Peyer's patch (tissue), 4 donors: ENCODE measurements around the gene C2CD4C.

Experiments used
- CTCF ChIP-seq, 6 experiments: fragments of 450-650 bp in 4 of 6; fragments of 200-600 bp in 2 of 6; sonication (generic) in 1 of 6; IDR thresholded peaks; one replicate each; pipeline ENCODE4 v1.5.1; 2017 to 2019; ENCODE audit warnings: antibody characterized with exemption in 6 of 6, mild to moderate bottlenecking in 3 of 6, moderate library complexity in 1 of 6
- POLR2A ChIP-seq, 2 donors: fragments of 450-650 bp; IDR thresholded peaks; one replicate each; pipeline ENCODE4 v1.5.1; 2017; ENCODE audit warnings: antibody characterized with exemption in 2 of 2, mild to moderate bottlenecking in 2 of 2, moderate library complexity in 2 of 2

GRCh38 chr19:436413-436950 is 27.5 kb upstream of the C2CD4C start:
- TF ChIP-seq CTCF (IDR thresholded peaks at IDR 0.05) (no peak), POLR2A (IDR thresholded peaks at IDR 0.05) (no peak)
